NCI-H2196 treated with DMSO at 0.1 percent for 48 hours (cell line): Measurements from ENCODE around the gene BCL2L12.

Source experiments
- DNase-seq: peaks from one replicate; lab custom pipeline; 2025; ENCODE audit not compliant: unreplicated experiment; lab: John Stamatoyannopoulos, UW

BCL2L12 gene

GRCh38 chr19:49662011-49662410, 3.7 kb upstream of the BCL2L12 start:
- DNase-seq = no peak

DNA sequence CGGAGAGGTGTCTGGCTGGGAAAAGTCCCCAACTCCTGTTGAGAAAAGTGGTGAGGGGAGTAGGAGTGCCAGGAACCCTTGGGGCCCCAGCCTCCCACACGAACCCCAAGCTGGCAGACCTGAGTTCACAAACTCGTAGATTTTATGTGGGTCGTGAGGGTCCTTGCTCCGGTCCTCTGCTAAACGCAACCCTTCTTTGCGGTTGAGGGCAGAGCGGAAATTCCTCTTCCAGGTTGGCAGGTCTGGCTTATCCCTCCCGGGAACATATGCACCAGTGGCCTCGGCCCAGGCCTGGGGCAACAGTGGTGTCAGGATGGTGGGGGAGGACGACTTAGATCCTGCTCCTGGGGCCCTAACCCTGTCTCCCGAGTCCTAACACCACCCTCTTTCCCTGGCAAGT, 2.5 kb upstream of the BCL2L12 start:
- DNase-seq = no peak

GRCh38 chr19:49664171-49665035, 1.3 kb upstream of the BCL2L12 start:
- peak; percentile 86 for DNase-seq

- no peak for DNase-seq
These were observed 740 bp upstream of the BCL2L12 start for GRCh38 chr19:49665036-49665350.

DNA sequence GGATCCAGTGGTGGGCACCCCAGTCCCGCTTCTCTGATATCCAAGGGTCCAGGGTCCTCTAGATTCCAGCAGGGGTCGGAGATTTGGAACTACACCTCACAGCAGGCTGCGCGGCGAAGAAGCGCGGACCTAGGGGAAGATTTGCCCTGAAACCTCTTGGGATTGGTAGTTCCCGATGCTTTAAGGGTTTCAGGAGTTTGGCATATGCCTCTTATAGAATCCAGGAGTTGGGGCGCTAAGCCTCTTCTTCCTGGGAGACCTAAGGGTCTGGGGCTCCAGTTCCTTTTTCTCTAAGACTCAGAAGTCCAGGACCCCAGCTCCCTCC, 349 bp downstream of the BCL2L12 start:
- DNase-seq = no peak

DNA sequence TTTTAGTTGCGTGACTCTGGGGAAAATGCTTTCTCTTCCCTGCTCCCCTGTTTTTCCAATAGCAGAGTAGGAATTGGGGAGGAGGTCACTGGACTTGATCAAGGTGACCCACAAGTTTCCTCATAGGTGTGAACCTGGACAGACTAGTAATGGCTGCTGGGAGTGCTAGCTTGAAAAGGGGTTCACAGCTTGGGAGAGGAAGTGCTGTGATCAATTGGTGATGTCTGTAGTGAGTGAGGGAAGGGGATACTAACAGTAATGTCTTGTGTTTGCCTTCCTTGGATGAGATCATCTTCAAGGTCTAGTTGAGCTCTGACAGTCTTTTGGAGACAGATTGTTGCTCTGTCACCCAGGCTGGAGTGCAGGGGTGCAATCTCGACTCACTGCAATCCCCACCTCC, 1.7 kb downstream of the BCL2L12 start:
- no peak for DNase-seq

DNA sequence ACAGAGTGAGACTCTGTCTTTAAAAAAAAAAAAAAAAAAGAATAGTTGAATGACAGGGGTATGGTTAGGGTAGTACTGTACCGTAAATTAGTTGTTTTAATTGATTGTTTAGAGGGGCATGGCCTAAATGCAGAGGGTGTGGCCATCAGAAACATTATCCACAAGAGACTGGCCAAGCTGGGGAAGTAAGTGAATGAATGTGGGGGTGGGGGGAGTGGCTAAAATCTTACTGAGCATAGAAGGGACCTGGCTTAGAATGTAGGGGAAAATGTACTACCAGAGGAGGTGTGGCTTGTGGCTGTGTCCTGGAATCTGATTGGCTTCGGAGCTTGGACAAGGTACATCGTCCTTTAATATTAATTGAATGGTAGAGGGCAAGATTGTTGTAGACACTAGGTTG, 3.8 kb downstream of the BCL2L12 start:
- DNase-seq = no peak

- peak; percentile 60 for DNase-seq
These were observed 6.6 kb downstream of the BCL2L12 start for GRCh38 chr19:49672131-49672919.

GRCh38 chr19:49676136-49676783, 10.5 kb downstream of the BCL2L12 start:
- peak; percentile 89 for DNase-seq

- peak; percentile 100 for DNase-seq
These were observed 11.1 kb downstream of the BCL2L12 start for GRCh38 chr19:49676784-49677230.

DNA sequence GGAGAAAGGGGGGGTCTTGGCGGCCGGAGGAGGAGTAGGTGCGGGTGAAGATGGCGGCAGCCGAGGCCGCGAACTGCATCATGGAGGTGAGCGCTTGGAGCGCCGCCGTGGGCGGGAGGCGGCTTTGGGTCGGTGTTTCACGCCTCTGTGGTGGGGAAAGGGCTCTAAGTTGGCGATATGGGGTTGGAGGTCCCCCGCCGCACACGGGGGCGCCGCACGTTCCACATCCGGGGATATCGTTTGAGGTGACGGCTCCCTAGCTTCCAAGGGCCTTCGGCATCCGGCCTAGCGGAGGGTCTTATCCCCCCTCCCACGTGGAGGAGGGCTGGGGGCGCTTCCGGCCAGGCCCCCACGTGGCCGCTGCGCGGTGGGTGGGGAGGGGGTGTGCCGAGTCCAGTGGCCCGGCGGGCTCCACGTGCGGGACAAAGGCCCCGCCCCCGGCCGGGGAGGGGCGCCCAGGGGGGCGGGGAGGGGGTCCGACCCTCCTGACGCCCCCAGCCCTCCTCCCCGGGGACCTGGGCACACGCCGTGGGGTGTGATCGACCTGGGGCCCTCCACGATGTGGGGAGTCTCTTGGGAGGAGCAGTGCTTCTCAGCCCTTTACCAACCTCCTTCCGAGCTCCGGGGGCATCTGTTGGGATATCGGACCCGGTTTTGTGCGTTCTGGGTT, 11.6 kb downstream of the BCL2L12 start, which contains the start of gene PRMT1:
Gene PRMT1 (plus strand): TSS at position 41 of the 670 bp plus-strand sequence. CDS start 10 bp downstream, at position 51.
- DNase-seq = no peak

GRCh38 chr19:49677901-49678674, 12.4 kb downstream of the BCL2L12 start:
- DNase-seq = no peak

- DNase-seq = no peak
These were observed 13.4 kb downstream of the BCL2L12 start for GRCh38 chr19:49678985-49679770.

DNA sequence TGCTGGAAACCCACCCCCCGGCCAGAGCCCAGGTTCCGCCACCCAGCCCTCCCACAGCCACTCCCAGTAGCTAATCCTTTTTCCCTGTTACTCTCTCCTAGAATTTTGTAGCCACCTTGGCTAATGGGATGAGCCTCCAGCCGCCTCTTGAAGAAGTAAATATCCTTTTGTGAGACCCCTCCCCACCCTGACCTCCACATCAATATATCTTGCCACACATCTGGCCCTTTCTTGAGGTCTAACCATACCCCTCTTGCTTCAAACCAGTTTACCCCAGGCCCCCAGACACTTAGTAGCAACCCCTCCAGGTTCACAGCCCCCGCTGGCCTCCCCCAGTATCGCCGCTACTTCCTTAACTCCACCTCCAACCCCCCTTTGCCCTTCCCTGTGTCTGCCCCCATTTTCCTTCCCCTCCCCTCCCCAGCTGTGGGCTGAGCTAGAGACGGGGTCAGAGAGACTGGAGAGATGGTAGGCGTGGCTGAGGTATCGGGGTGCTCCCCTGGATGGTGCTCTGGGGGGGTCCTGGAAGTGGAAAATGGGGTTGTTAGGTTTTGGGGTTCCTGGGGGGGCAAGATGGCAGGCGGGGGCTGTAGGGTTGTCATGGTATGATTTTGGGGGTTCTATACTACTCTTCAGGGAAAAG, 14.2 kb downstream of the BCL2L12 start:
- no peak for DNase-seq

GRCh38 chr19:49680421-49681351, 15.0 kb downstream of the BCL2L12 start:
- DNase-seq = peak; percentile 69

GRCh38 chr19:49681830-49682229, 16.1 kb downstream of the BCL2L12 start:
- DNase-seq = no peak

GRCh38 chr19:49682274-49682673, 16.5 kb downstream of the BCL2L12 start:
- DNase-seq = no peak

- DNase-seq = no peak
These were observed 18.1 kb downstream of the BCL2L12 start for GRCh38 chr19:49683814-49684250.
